Measurements from ENCODE around the gene GAMT. TPM values are rescaled to one million over a fixed set of nuclear protein-coding genes. Genes with fewer than 3 reads are reported as not detected.

Gene GAMT
- total RNA-seq, 2 donors from 2014 or later: 13.6 to 17.7 TPM

DNA sequence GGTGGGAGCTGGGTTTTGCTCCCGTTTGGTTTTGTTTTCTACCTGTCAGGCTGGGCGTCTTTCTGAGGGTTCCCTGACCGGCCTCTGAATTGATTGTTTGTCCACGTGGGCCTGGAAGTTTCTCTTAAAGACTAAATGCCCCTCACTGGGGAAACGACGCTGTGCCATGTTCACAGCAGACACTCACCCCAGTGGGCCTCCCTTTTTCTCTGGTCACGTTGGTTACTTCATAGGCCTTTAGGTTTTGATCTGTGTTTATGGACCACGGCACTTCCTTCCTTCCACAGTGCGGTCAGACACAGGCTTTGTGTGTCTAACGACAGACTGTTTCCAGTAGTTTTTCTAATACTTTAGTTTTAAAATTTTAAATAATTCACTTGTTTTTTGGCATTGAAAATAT is 37.7 kb downstream of the GAMT start:
- peak in 1 of 2 donors; percentile 30 for DNase-seq
- Mint-ChIP-seq H3K27ac (no peak overlapping the region), H3K4me3 (peak overlapping the region; percentile 51 to 78)

DNA sequence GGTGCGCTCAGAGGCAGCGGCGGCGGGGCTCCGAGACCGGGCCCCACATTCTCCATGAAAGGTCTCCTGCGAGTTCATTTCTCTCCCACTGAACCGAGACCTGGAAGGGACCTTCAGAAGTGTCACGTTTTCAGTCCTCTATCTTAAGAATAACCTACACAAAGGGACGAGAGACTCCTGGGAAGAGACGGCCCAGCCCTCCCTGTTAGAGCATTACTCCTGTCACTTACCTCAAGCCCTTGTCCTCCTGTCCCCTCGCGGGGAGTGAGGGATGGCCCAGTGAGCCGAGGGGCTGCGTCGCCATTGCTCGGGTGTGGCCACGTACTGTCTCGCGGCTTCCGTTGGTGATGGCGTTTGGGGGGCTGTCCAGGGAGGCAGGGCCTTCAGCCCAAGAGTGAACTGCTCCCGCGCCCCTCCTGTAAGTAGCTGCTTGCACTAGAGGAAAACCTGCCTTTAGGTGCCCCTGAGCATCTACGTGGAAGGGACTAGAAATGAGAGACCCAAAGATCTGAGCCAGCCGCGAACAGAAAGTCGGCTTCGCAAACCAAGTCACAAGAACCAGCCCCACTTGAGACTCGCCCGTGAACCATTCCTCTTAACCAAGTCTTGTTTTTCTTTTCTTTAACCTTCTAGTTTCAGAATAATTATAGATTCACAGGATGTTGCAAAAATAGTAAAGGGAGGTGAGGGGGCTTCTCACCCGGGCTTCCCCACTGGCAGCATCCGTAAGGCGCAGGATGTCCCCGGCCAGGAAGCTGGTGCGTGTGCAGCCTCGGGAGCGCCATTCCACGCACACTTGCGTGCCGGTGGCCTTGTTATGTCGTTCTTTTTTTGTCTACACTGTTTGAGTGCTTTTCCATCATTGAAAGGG is 38.7 kb downstream of the GAMT start:
- peaks cover 3 to 12% of the 10 kb centered on the region in 2 donors for H3K36me3 Mint-ChIP-seq (ENCODE audit: insufficient read depth in 2 of 2)
- no peaks in the 10 kb centered on the region for H3K9me3 Mint-ChIP-seq
- ATAC-seq (replicated peaks in 1 of 2) (no peak), DNase-seq (no peak)
- H3K4me1 Mint-ChIP-seq (ENCODE audit: low read depth): peaks cover 37% of the 10 kb centered on the region
- no peak overlapping the region for H3K27ac Mint-ChIP-seq
- peak overlapping the region; percentile 51 to 78 for H3K4me3 Mint-ChIP-seq
- H3K27me3 Mint-ChIP-seq (ENCODE audit: low read depth): no peaks in the 10 kb centered on the region

More for the DNA sequence above, 37.7 kb downstream of the GAMT start:
- Mint-ChIP-seq H3K36me3 (ENCODE audit: insufficient read depth in 2 of 2) (peaks cover 3 to 9% of the 10 kb centered on the region in 2 donors), H3K4me1 (ENCODE audit: low read depth) (peaks cover 37% of the 10 kb centered on the region), H3K27me3 (ENCODE audit: low read depth) (no peaks in the 10 kb centered on the region), H3K9me3 (no peaks in the 10 kb centered on the region)
- peak; percentile 66 to 78 for ATAC-seq (replicated peaks in 1 of 2)

DNA sequence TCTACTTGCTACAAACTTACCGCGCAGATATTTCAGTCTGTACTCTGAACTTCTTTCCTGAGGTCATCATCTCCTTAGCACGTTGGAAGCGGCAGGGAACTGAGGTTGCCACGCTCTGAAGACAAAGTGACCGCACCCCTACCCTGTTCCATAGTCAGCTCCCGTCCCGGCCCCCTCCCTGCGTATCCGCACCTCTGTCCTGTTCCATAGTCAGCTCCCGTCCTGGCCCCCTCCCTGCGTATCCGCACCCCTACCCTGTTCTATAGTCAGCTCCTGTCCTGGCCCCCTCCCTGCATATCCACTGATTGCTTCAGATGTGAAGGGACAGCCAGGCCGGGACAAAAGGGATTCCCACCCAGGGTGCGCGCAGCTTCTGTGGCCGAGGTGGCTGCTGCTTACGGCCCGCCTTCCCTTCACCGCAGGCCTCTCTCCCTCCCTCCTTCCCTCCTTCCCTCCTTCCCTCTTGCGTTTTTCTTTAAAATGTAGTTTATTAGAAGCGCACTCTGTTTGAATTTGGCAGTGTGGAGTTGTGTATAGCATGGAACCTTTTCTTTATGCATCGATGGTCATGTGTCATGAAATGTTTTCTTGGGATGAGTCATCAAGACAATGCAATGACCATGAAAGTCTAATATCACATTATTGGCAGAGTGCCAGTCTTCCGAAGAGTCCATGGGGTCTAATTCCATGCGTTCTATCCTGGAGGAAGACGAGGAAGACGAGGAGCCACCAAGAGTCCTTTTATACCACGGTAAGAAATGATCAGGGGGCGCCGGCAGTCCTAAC is 39.5 kb downstream of the GAMT start:
- peak overlapping the region in 1 of 2 donors; percentile 13 for H3K4me3 Mint-ChIP-seq
- DNase-seq: no peak
- ATAC-seq (replicated peaks in 1 of 2): no peak
- no peaks in the 10 kb centered on the region for H3K27me3 Mint-ChIP-seq (ENCODE audit: low read depth)
- H3K9me3 Mint-ChIP-seq: no peaks in the 10 kb centered on the region
- H3K36me3 Mint-ChIP-seq (ENCODE audit: insufficient read depth in 2 of 2): peaks cover 3 to 10% of the 10 kb centered on the region in 2 donors
- H3K27ac Mint-ChIP-seq: no peak overlapping the region
- H3K4me1 Mint-ChIP-seq (ENCODE audit: low read depth): peaks cover 37% of the 10 kb centered on the region

DNA sequence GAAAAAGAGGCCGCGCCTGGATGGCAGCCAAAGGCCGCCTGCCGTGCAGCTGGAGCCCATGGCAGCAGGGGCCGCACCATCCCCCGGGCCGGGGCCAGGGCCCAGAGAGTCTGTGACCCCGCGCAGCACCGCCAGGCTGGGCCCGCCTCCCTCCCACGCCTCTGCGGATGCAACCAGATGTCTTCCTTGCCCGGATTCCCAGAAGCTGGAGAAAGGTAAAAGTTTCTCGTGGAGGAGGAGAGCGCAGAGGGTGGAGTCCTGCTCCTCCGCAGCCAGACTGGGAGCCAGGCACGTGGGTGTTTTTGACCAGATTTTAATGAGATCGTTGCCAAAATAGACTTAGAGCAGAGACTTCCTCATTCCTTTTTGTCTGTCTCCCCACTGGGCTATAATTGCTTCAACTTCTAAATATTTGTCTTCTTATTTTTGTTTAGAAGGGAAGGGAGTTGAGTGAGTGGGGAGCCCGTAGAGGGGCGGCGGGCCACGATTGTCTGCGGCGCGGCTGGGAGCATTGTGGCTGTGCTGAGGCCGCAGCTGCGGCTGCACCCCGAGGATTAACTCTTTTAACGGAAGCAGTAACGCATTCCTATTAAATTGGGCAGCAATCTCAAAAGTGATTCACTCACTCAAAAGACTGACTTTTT is 40.4 kb downstream of the GAMT start:
- H3K9me3 Mint-ChIP-seq: no peaks in the 10 kb centered on the region
- H3K4me1 Mint-ChIP-seq (ENCODE audit: low read depth): peaks cover 41% of the 10 kb centered on the region
- H3K36me3 Mint-ChIP-seq (ENCODE audit: insufficient read depth in 2 of 2): peaks cover 3 to 10% of the 10 kb centered on the region in 2 donors
- ATAC-seq (replicated peaks in 1 of 2) (no peak), DNase-seq (no peak)
- no peaks in the 10 kb centered on the region for H3K27me3 Mint-ChIP-seq (ENCODE audit: low read depth)
- H3K27ac Mint-ChIP-seq: no peak overlapping the region
- no peak overlapping the region for H3K4me3 Mint-ChIP-seq

DNA sequence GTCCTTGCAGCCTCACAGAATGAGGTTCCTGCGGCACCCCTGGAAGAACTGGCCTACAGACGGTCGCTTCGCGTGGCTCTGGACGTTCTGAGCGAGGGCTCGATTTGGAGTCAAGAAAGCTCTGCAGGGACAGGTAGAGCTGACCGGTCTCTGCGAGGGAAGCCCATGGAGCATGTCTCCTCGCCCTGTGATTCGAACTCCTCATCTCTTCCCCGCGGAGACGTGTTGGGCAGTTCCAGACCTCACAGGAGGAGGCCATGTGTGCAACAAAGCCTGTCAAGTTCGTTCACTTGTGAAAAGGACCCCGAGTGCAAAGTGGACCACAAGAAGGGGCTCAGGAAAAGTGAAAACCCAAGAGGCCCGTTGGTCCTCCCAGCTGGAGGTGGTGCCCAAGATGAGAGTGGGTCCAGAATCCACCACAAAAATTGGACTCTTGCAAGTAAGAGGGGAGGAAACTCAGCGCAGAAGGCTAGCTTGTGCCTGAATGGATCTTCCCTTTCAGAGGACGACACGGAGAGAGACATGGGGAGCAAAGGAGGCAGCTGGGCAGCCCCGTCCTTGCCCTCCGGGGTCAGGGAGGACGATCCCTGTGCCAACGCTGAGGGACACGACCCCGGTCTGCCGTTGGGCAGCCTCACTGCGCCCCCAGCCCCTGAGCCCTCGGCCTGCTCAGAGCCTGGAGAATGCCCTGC is 41.1 kb downstream of the GAMT start:
- Mint-ChIP-seq H3K27me3 (ENCODE audit: low read depth) (no peaks in the 10 kb centered on the region), H3K9me3 (no peaks in the 10 kb centered on the region), H3K36me3 (ENCODE audit: insufficient read depth in 2 of 2) (peaks cover 4 to 13% of the 10 kb centered on the region in 2 donors)

DNA sequence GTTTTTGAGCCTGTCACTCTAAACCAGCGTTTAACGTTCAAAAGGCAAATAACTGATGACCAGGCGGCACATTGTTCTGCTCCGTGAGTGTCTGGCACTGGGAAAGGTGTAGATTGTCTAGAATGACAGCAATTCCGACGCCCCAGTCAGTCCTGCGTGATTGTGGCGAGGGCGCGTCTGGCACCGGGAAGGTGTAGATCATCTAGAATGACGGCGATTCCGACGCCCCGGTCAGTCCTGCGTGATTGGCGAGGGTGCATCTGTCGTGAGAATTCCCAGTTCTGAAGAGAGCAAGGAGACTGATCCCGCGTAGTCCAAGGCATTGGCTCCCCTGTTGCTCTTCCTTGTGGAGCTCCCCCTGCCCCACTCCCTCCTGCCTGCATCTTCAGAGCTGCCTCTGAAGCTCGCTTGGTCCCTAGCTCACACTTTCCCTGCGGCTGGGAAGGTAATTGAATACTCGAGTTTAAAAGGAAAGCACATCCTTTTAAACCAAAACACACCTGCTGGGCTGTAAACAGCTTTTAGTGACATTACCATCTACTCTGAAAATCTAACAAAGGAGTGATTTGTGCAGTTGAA is 43.7 kb downstream of the GAMT start:
- peaks cover 4 to 8% of the 10 kb centered on the region in 2 donors for H3K36me3 Mint-ChIP-seq (ENCODE audit: insufficient read depth in 2 of 2)
- H3K4me1 Mint-ChIP-seq (ENCODE audit: low read depth): peaks cover 29% of the 10 kb centered on the region
- no peak for DNase-seq
- H3K27me3 Mint-ChIP-seq (ENCODE audit: low read depth): no peaks in the 10 kb centered on the region
- peak overlapping the region in 1 of 2 donors; percentile 34 for H3K4me3 Mint-ChIP-seq
- no peak overlapping the region for H3K27ac Mint-ChIP-seq
- no peak for ATAC-seq (replicated peaks in 1 of 2)
- H3K9me3 Mint-ChIP-seq: no peaks in the 10 kb centered on the region

More for the DNA sequence above, 41.1 kb downstream of the GAMT start:
- ATAC-seq (replicated peaks in 1 of 2) (no peak), DNase-seq (no peak)
- Mint-ChIP-seq H3K4me1 (ENCODE audit: low read depth) (peaks cover 48% of the 10 kb centered on the region), H3K4me3 (no peak overlapping the region), H3K27ac (no peak overlapping the region)

DNA sequence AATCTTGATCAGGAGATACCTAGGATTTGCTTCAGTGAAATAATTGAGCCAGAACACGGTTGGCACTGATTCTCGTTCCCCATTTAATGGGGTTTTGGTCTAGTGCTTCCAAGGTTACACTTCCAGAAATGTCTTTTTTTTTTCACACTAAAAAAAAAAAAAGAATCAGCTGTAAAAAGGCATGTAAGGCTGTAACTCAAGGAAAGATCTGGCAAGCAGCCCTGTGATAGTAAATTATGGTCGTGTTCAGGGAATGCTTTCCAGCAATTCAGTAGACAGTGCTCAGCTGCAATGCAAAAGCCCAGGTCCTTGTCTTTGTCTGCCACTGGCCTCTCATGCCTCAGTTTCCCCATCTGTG is 44.9 kb downstream of the GAMT start:
- Mint-ChIP-seq H3K27ac (no peak overlapping the region), H3K4me1 (ENCODE audit: low read depth) (peaks cover 20% of the 10 kb centered on the region), H3K36me3 (ENCODE audit: insufficient read depth in 2 of 2) (peaks cover 1 to 8% of the 10 kb centered on the region in 2 donors), H3K27me3 (ENCODE audit: low read depth) (no peaks in the 10 kb centered on the region), H3K9me3 (no peaks in the 10 kb centered on the region), H3K4me3 (peak overlapping the region; percentile 81 to 97)
- no peak for ATAC-seq (replicated peaks in 1 of 2)
- no peak for DNase-seq

DNA sequence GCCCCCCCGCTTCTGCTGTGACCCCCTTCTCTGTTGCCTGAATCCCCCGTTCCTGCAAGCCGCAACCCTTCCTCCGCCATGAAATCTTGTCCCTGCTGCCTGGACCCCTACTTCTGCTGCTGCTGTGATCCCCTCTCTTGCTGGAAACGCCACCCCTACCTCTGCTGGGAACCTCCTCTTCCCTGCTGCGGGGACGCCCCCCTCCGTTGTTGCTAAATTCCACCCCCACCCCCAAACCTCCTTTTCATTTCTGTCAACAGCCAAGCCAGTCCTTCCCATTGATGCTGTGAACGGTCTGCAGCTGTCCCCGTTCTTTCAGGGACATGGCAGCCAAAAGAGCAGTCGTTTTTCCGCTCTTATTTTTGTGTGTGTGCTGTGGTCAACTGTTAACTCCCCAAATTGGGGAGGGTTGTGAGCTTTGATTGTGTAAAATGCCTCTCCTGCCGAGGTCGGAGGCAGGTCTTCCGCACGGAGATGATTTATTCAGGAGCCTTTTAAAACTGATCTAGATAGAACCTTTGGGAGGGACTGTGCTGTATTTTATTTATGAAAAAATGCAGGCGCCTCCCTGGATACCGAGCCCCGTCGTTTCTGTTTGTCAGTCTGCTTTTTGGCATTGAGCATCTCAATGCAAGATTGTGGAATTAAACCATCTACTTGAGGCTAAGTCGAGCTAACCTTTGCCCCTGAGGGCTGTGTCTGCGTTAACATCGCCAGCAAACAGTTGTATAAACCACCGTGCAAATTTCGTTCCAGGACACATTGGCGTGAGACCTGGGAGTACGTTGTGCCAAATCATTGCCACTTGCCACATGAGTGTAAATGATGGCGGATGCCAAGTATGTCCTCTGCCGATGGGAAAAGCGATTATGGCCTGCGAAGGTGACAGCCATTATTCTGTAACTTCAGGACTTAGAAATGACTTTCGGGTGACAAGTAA is 45.5 kb downstream of the GAMT start:
- ATAC-seq (replicated peaks in 1 of 2): no peak
- peak in 1 of 2 donors; percentile 6 for DNase-seq
- Mint-ChIP-seq H3K4me1 (ENCODE audit: low read depth) (peaks cover 18% of the 10 kb centered on the region), H3K9me3 (no peaks in the 10 kb centered on the region), H3K27ac (peak overlapping the region; percentile 34), H3K36me3 (ENCODE audit: insufficient read depth in 2 of 2) (peaks cover 1 to 8% of the 10 kb centered on the region in 2 donors), H3K27me3 (ENCODE audit: low read depth) (no peaks in the 10 kb centered on the region), H3K4me3 (peak overlapping the region; percentile 81 to 97)

DNA sequence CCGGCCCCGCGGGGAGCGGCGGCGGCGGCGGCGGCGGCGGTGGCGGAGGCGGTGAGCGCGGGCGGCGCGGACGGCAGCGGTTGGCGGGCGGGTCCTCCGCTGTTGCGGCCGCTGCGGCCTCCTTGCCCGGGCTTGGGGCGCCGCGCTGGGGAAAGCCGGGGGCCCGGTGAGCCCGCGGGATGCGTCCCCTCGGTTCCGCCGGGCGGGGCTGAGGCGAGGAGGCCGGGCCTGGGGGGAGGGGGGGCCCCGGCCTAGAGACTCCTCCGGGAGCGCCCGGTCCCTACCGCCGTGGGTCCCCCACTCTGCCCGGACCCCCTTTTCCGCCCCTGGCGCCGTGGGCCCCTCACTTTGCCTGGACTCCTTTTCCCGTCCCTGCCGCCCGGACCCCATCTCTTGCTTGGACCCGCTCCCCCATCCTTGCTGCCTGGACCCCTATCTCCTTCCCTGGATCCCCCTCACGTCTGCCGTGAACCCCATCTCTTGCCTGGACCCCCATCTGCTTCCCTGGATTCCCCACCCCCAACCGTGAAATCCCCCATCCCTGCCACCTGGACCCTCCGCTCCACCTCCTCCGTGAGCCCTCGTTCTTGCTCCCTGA is 46.3 kb downstream of the GAMT start:
- no peak for DNase-seq
- Mint-ChIP-seq H3K4me1 (ENCODE audit: low read depth) (peaks cover 18% of the 10 kb centered on the region), H3K9me3 (no peaks in the 10 kb centered on the region), H3K36me3 (ENCODE audit: insufficient read depth in 2 of 2) (peaks cover 1 to 8% of the 10 kb centered on the region in 2 donors), H3K27ac (peak overlapping the region; percentile 34), H3K27me3 (ENCODE audit: low read depth) (no peaks in the 10 kb centered on the region), H3K4me3 (peak overlapping the region; percentile 81 to 97)
- peak in 1 of 2 donors; percentile 72 for ATAC-seq (replicated peaks in 1 of 2)

DNA sequence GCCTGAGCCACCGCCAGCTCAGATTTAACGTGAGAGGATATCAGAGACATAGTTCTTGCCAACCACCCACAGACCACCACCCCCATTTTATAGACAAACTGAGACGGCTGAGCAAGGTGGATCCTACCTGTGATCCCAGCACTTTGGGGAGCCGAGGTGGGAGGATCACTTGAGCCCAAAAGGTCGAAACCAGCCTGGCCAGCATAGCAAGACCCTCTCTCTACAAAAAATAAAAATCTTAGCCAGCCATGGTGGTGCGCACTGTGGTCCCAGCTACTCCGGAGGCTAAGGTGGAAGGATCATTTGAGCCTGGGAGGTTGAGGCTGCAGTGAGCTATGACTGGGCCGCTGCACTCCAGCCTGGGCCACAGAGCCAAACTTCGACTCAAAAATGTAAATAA is 48.2 kb downstream of the GAMT start:
- Mint-ChIP-seq H3K27ac (no peak overlapping the region), H3K9me3 (no peaks in the 10 kb centered on the region), H3K27me3 (ENCODE audit: low read depth) (no peaks in the 10 kb centered on the region), H3K36me3 (ENCODE audit: insufficient read depth in 2 of 2) (peaks cover 1 to 3% of the 10 kb centered on the region in 2 donors), H3K4me3 (peak overlapping the region in 1 of 2 donors; percentile 20), H3K4me1 (ENCODE audit: low read depth) (peaks cover 18% of the 10 kb centered on the region)
- ATAC-seq (replicated peaks in 1 of 2) (no peak), DNase-seq (no peak)

DNA sequence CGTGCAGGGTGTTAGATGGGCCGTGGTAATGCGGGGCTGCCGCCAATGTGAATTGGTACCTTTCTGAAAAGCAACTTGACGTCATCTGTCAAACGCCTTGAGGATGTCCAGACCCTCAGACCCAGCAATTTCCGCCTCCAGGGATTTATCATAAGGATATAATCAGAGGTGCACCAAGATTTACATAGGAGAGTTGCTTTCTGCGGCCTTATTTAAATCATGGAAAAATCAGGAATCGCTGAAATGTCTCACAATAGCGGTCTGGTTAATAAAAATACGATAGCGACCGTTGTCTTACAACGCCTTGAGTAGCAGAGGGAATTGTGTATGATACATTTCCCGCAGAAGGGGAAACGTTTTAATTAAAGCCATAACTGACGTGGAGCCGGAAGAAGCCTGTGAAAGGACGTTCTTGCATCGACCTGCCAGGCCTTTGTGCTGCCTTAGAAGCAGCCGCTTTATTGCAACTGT is 49.9 kb downstream of the GAMT start:
- Mint-ChIP-seq H3K9me3 (no peaks in the 10 kb centered on the region), H3K4me1 (ENCODE audit: low read depth) (peaks cover 18% of the 10 kb centered on the region), H3K36me3 (ENCODE audit: insufficient read depth in 2 of 2) (peaks cover 1 to 3% of the 10 kb centered on the region in 2 donors), H3K27me3 (ENCODE audit: low read depth) (no peaks in the 10 kb centered on the region), H3K4me3 (no peak overlapping the region), H3K27ac (no peak overlapping the region)
- no peak for ATAC-seq (replicated peaks in 1 of 2)
- no peak for DNase-seq
